HG02763 (cell line): ENCODE data around the gene SGMS2.
A peak's percentile ranks its signal among the peaks of the same experiment; 100 is the strongest.
"Not testable (repeated sequence)": the region's sequence is repeated elsewhere in the genome, so short reads cannot be mapped to it uniquely, and the experiment has no call there.

ENCODE experiments used
- ATAC-seq: cut with Tn5 transposase; IDR thresholded peaks from one replicate; pipeline ENCODE4 v1.9.1; 2021; ENCODE audit warnings: mild to moderate bottlenecking, moderate library complexity; ENCODE audit not compliant: unreplicated experiment

The SGMS2 gene

DNA sequence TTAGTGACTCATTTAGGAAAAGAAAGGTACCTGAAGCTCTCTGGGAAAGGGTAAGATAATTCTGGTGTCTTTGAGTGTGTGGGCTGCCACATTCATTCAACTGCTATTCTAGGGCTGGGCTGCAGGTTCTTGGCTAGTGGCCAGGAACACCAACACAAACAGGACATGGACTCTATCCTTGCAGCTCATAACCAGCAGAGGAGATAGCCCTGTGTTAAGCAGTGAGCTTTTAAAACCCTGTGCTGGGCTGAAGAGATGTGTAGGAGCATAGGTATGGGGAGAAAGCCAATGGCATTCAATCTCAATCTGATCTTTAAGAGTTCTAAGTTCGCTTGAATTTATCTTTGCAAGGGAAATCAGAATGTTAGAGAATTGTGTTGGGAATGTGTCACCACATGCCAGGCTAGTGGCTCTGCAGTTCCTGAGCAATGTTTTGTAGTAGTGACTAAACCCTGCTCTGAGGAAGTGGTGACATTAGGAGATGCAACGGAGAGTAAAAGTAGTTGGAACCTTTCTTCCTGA is 39.2 kb downstream of the SGMS2 start:
- ATAC-seq: no peak

DNA sequence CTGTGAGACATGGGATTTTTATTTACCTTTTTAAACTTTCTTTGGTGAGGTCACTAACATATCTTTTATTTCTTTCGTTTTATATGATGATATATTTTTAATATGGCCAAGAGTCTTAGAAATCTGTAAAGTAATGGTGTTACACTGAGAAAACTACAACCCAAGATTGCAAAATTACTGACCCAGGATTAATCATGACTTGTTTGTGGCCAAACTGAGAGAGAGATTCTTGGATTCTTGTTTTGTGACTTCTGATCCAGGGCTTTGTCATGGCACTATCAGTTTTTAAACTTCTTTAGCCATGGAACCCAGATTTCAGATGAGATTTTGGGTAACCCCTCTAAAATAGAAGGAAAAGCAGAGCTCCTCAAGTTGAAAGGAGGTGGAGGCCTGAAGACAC is 42.0 kb downstream of the SGMS2 start:
- no peak for ATAC-seq

DNA sequence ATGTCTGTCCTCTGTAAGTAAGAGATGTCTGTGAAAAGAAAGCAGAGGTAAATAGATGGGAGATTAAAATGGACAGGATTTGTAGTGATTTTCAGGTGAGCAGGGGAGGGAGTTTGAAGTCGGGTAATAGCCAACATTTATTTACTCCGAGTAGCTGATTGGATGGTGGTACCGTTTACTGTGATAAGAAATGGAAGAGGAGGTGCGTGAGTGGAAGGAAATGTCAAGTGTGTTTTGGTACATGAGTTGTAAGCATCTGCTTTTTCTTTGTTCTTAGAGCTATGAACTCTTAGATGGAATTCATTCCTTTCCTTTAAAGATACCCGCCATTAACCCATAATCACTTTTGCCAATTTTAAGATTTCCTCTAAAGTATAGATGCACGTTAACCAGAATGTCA is 45.5 kb downstream of the SGMS2 start:
- ATAC-seq: no peak

DNA sequence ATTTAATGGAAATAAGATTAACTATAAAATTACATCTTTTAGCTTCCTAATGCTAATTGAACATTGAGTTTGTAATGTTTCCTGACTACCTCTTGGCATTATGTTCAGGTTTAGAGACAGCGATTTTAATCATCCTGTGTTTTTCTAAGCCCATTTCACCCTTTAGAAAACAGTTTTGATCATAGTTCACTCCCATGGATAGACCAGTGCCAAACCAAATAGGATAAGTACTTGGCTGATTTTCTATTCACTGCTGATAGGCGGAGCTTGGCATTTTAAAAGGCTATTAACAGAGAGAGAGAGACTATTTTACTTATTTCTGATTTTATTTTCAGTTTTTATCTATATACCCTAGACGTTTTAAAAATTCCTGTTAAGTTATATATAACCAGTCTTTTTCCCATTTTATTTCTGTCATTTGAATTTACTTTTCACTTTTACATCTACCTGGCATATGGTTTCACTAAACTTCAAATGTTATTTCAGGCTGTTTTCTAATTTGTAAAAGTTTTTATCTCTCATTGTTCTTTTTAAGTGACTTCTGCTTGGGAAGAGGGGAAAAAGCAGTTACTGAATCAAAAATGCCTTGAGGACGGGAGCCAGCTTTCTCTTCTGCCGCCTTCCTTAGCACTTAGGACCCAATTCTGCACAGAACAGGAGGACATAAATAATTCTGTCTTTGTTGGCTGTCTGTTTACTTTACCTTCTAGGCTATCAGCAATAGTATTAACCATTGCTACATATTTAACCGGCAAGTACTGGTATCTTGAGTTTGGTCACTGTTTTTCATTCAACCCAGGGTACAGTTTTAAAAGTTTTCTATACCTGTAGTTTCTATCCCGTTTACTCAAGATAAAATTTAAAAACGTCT is 46.4 kb downstream of the SGMS2 start:
- ATAC-seq: no peak

DNA sequence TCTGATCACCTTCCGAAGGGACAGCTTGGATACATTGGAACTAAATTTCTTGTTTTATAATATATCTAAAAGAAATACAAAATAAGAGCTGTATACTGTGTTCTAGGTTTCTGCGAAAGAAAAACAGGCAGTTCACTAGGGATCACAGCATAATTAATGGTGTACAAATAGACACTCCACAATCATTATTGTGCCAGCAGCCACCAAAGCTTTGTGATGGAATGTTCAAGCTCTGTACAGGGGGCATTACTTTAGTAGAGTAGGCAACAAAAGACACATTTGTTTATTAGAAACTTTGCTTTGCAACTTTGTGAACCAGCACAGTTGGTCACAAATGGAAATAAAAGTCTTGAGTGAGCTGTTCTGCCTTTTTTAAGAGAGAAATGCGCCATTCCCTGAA is 49.3 kb downstream of the SGMS2 start:
- no peak for ATAC-seq

DNA sequence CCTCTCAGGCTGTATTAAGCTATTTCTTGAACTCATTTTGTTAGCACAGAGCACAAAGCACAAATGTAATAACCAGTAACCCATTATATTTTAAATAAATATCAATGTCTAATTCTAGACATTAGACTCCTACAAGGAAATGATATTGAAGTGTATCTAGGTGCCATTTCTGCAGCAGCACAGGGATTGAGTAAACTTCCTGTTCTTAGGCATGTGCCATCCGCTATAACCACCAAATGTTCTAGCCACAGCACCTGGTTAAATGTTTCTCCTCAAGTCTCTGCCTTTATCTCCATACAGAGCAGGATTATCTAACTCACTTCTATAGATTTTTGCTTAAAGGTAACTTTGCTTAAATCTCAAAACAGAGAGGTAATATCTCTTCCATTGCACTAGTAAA is 51.4 kb downstream of the SGMS2 start:
- ATAC-seq: no peak

DNA sequence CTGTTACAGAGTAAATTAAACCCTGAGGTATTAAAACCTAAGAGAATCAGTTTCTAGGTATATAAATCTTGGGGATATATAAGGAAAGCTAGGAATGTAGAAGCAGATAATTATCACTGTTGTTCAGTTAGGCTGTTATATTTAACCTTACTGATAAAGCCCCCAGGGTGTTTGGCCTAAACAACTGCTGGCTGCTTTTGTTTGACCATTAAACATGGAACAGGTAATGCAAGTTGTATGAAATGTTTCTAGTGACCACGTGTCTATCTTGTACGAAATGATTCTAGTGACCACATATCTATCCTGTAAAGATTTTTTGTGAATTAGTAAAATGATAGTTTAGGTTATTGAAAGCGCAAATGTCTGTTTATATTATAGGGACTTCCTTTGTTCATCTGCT is 52.6 kb downstream of the SGMS2 start:
- no peak for ATAC-seq

DNA sequence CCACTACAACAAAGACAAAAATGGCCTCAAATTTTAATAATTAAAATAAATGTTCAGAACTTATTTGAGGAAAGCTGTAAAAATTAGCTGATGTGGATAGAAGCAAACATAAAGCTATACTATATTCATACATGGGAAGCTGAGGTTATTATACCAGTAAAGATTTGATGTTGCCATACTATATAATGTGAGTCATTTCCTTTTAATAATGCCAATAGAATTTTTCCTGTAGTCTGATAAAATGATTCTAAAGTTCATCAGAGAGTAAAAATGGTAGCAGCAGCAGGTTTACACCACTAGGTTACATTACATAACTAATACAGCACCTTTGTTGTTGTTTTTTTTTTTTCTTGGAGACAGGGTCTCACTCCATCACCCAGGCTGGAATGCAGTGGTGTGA is 61.1 kb downstream of the SGMS2 start:
- no peak for ATAC-seq

DNA sequence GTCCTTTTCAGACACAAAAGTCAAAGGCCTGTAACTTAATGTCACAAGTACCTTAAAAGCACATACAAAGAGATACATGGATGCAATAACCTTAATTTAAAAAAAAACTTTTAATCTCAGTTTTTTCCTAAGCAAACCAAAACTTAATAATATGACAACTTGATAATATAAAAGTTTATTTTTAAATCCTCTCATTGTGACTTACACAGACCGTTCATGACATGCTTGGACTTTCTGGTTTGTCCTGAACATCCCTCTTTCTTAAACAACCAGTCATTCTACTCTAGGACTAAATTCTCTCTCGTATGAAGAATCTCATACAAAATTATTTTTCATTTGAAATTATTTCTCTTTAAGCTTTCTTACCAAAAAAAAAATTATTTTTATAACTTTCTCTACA is 63.5 kb downstream of the SGMS2 start:
- no peak for ATAC-seq

DNA sequence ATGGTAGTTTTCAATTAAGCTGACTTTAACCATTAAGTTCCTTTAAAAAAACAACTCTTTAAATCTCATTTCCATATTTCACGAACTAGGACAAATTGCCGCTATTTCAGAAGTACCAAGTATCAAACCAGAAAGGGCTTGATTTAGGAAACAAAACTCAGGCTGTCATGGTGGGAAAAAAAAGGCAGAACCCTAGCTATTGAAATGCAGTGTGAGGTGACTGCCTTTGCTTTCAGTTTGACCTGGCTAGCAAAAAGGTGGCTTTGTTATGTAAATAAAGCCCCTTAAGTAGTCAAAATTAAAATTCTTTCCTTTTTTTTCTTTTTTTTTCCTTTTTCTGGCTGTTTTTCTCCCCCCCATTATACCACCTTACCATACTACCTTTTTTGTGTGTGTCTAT is 66.0 kb downstream of the SGMS2 start:
- ATAC-seq: no peak

DNA sequence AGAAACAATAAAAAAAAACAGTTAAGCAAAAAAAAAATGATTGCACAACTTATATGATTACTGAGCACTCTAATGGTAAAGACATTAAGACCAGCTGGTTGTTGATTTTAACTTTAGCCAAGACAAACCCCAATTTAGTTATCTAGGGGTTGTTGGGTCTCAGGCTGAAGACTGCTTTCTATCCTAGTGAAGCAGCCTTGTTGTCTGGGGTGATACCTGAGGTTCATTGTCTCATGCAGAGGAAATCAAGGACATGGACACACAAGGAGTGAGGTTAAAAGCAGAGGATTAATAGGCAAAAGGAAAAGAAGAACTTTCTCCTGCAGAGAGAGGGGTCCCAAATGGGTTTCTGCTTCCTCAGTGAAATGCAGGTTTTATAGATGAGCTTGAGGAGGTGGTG is 66.6 kb downstream of the SGMS2 start:
- no peak for ATAC-seq

DNA sequence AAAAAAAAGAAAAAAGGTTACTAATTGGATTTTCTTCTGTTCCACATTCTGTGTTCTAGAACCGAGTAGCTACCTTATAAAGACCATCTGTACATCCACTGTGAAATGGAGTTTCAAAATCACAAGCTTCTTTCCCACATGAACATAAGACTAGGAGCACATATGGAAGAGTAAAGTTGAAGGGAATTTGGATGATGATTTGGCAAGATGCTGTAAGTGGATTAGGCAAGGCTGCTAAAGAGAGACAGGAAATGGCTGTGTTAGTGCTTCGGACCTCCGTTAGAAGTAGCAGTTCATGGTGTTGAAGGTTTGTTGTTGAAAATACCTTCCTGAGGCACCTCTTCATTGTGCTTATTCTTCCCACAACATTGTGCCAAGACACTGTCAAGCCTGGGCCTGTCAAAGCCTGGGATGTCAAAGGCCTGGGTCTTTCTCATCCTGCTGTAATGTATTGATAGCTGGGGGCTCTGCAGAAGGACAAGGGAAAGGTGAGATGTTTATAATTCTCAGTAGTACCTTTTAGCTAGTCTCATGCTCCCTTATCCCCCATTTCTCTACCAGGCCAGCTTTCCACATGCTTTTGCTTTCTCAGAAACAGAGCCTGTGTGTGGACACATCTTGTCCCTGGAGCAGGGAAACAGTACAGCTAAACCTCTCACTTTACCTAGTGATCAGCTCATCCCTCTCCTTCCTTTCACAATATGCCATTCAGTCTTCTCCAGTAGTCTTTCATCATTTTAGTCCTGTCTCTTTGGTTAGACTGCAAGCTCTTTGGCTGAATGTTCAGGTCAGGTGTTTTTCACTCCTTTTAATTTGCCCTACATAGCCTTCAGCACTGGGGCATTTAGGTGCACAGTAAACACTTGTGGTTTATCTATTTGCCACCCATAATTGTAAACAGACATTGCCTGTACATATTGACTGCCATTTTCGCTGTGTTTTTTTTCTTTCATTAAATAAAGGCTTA is 68.7 kb downstream of the SGMS2 start:
- ATAC-seq: no peak

DNA sequence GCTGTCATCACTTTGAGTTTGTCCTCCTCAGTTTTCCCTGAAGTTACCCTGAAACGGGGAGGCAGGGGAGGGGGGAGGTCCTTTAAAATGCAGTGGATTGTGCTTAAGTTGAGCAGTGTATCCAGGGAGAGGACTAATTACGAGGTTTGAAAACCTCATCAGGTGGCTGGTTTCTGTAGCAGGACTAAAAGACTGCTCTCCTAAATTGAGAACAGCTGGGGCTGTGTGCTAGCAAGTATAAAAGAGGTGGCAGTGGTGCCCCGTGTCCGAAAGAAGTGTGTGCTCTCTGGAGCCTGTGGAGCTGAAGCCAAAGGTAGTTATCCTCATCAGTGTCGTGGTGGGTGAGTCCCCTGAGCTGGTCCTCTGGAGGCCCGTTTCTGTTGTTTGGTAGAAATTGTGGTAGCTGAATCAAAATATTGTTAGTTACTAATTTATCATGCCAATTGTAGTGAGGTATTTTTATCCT is 69.4 kb downstream of the SGMS2 start:
- ATAC-seq: no peak

DNA sequence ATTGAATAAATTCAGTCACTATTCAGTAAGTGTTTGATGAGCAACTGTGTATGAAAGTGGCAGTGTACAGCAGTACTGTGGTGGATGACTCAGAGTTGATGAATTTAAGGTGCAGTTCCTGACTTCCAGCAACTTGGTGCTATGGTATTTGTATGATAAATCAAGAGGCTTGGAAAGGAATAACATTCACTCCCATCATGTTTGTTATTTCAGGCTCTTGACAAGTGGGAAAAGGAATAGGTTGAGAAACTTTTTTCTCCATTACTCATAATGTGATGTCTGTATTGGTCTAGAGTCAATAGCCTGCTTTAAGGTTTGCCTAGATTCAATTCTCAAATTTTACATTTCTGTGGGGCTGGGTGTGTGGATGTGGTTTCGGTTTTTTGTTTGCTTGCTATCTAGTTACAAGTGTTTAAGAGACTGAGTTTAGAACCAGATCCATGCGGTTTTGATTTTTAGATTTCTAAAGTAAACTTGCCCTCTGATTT is 71.5 kb downstream of the SGMS2 start:
- ATAC-seq: peak; percentile 40

DNA sequence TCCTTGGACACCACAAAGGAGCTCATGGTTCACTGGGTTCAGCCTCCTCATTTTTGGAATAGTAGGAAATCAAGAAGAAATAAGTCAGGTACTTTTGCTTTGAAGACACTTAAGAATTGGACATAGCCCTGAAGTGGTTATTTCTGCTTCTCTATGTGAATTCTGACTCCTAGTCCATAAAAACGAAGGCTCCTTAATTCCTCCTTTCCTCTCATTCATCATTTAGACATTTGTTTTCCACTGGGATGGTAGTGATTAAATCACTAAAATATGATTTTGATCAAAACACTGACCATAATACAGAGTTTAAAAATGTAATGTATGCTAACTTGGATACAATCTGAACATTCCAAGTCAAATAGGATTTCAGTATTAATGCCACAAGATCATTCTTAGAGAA is 71.9 kb downstream of the SGMS2 start:
- ATAC-seq: no peak

DNA sequence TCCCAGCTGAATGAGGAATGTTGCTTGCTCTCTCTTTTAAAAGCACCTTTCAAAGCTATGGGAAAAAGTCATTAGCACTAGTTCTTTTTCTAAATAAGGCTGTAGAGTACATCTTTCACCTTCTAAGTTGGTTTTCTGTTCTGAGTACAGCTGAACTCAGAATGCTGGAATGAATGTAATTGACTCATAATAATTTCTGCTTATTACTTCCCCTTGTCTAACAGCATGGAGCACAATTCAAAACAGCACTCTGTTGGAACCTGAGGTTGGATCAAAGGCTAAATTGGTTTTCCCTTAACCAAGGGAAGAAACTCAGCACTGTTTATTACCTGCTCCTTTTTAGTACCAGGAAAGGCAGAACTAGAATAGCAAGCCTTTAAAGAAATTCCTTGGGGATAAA is 73.1 kb downstream of the SGMS2 start:
- ATAC-seq: no peak

DNA sequence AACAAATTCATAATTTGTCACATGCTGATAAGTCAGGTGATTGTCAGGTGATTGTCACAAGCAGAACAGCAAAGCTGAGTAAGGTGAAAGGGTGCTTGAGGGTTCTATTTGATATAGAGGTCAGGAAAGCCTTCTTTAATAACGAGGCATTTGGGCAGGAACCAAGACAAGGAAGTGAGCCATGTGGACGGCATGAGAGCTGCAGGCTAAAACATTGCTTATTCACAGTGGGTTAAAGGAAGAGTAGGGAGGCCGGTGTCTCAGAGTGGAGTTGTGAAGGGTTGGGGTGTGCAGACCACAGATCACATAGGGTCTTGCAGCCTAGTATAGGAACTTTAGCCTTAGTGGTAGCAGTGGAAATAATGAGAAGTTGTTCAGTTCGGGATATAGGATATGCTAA is 75.3 kb downstream of the SGMS2 start:
- no peak for ATAC-seq

DNA sequence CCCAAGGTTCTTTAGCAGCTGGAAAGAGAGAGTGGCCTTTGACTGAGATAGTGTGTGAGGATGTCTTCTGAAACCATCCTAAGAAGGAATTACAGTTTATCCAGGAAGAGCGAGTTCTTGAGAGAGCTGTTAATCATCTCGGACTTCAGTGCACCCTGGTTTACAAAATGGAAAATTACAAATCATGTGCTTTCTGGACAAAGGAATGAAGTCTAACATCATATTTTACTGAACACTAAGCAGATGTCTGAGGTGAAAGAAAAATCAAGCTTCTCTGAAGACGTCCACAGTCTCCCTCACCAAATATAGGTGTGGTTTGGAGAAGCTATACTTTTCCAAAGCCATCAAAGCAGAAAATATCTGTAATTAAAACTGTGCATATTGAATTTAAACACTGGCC is 75.8 kb downstream of the SGMS2 start:
- ATAC-seq: no peak

DNA sequence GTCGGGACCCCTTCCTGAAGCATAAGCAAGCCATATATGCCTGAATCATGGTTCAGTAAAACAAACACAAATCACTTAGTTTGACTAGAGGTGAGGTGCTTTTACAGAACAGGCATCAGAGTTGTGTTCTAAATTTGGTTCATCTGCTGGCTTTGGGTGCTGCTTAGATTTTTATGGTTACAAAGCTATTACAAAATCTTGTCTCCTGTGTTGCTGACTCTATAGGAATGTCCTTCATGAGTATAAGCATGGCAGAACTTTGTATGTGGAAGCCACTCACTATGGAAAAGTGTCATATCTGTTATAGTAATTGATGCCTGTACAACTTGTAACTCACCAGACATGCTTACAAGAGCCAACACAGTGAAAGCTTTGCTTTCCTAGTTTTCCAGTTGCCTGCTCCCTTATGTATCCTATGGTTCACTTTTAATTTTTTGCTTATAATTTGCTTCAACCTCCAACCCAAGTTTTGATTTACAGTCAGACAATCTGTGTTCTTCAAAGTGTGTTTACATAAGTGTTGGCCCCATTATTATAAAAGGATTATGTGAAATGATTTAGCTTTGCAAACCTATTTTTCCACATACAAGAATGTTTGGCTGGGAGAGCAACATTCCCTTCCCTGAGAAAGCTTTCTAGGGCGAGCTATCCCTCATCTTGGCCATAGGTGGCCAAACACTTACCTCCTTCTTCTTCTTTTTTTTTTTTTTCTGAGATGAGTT is 76.6 kb downstream of the SGMS2 start:
- no peak for ATAC-seq

DNA sequence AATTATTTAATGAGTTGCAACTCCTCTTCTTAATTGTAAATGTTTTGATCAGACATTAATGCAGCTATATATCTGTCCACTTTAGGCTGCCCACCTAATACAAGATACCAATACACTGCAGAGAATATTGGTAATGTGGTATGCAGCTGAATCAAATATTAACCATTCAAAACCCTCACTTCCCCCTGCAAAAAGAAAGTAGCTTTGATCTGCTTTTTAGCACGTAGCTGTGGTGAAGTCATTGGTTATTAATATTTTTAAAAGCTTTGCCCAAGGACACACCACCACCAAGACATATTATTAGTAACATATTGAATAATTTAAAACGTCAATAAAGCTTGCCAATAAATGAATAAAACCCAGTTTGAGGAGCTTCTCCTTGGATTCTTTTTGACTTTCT is 78.0 kb downstream of the SGMS2 start:
- peak; percentile 63 for ATAC-seq

DNA sequence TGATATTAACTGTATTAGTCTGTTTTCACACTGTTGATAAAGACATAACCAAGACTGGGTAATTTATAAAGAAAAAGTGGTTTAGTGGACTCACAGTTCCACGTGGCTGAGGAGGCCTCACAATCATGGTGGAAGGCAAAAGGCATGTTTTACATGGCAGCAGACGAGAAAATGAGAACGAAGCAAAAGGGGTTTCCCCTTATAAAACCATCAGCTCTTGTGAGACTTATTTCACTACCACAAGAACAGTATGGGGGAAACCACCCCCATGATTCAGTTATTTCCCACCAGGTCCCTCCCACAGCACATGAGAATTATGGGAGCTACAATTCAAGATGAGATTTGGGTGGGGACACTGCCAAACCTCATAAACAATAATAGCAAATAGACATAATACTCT is 80.3 kb downstream of the SGMS2 start:
- ATAC-seq: not testable (repeated sequence)
